Naive thymus-derived CD4-positive, alpha-beta T cell (primary cell): Measurements from ENCODE around the gene MARS1. TPM values are rescaled to one million over a fixed set of nuclear protein-coding genes. Genes with fewer than 3 reads are reported as not detected.
A peak's percentile ranks its signal among the peaks of the same experiment; 100 is the strongest.

Experiments used
- ATAC-seq: fragments of 150-1000 bp; cut with Tn5 transposase; 2 replicates; pipeline ENCODE4 v1.10.0; 2021; ENCODE audit warnings: mild to moderate bottlenecking, moderate library complexity
- CTCF ChIA-PET: fragments of 350-600 bp; sonication (Branson Sonifier 250); formaldehyde crosslinking; loops from one replicate; lab custom pipeline; 2021; ENCODE audit warnings: antibody characterized with exemption; lab: Charles Lee
- POLR2A ChIA-PET: fragments of 350-600 bp; sonication (Branson Sonifier 250); formaldehyde crosslinking; loops from one replicate; lab custom pipeline; 2021; ENCODE audit warnings: antibody characterized with exemption, inconsistent platforms; lab: Charles Lee
- DNase-seq, 9 donors: peaks; one replicate each; pipeline versions ENCODE4 v3.0.0 to v3.0.0-alpha.2; 2020 to 2022; ENCODE audit warnings: mixed read lengths in 1 of 9
- H3K27ac ChIP-seq: one replicate; pipeline ENCODE4 v1.7.0; 2013; ENCODE audit warnings: mild to moderate bottlenecking, low read depth, low read length, moderate library complexity
- H3K27me3 ChIP-seq, 2 donors: one replicate each; pipeline ENCODE4 v1.7.0; 2013; ENCODE audit warnings: low read length in 2 of 2, mild to moderate bottlenecking in 2 of 2, moderate library complexity in 2 of 2; ENCODE audit not compliant: control insufficient read depth in 2 of 2, insufficient read depth in 2 of 2
- H3K36me3 ChIP-seq, 3 experiments: 1 replicate in 2 of 3; 2 replicates in 1 of 3; pipeline ENCODE4 v1.7.0; 2013; ENCODE audit warnings: low read length in 3 of 3, mild to moderate bottlenecking in 3 of 3, moderate library complexity in 1 of 3; ENCODE audit not compliant: insufficient read depth in 3 of 3, control insufficient read depth in 2 of 3
- H3K4me1 ChIP-seq, 2 donors: one replicate each; pipeline ENCODE4 v1.7.0; 2013; ENCODE audit warnings: low read length in 2 of 2, mild to moderate bottlenecking in 2 of 2, moderate library complexity in 1 of 2; ENCODE audit not compliant: control insufficient read depth in 2 of 2, insufficient read depth in 2 of 2
- H3K4me3 ChIP-seq: 2 replicates; pipeline ENCODE4 v1.7.0; 2013; ENCODE audit warnings: mild to moderate bottlenecking, low read length
- H3K9me3 ChIP-seq, 3 experiments: 1 replicate in 2 of 3; 2 replicates in 1 of 3; pipeline ENCODE4 v1.7.0; 2013; ENCODE audit warnings: low read length in 3 of 3; ENCODE audit not compliant: control insufficient read depth in 2 of 3
- H3K27ac Mint-ChIP-seq, 9 donors: one replicate each; pipeline ENCODE4 v1.8.0; 2020 to 2022; ENCODE audit warnings: mixed read lengths in 9 of 9, mild to moderate bottlenecking in 8 of 9, moderate library complexity in 5 of 9, inconsistent platforms in 2 of 9
- H3K27me3 Mint-ChIP-seq, 5 donors: one replicate each; pipeline ENCODE4 v1.8.0; 2021 to 2022; ENCODE audit warnings: mixed read lengths in 5 of 5, mild to moderate bottlenecking in 1 of 5
- H3K36me3 Mint-ChIP-seq, 5 donors: one replicate each; pipeline ENCODE4 v1.8.0; 2020 to 2022; ENCODE audit warnings: mixed read lengths in 5 of 5, mild to moderate bottlenecking in 3 of 5, inconsistent platforms in 1 of 5
- H3K4me1 Mint-ChIP-seq, 7 donors: one replicate each; pipeline ENCODE4 v1.8.0; 2020 to 2022; ENCODE audit warnings: mixed read lengths in 7 of 7, mild to moderate bottlenecking in 3 of 7, inconsistent platforms in 1 of 7
- H3K4me3 Mint-ChIP-seq, 10 donors: one replicate each; pipeline ENCODE4 v1.8.0; 2020 to 2022; ENCODE audit warnings: mild to moderate bottlenecking in 10 of 10, mixed read lengths in 10 of 10, moderate library complexity in 6 of 10, inconsistent platforms in 2 of 10
- H3K9me3 Mint-ChIP-seq, 11 donors: one replicate each; pipeline ENCODE4 v1.8.0; 2020 to 2022; ENCODE audit warnings: mixed read lengths in 11 of 11, mild to moderate bottlenecking in 4 of 11, inconsistent platforms in 1 of 11, moderate library complexity in 1 of 11
- intact Hi-C, 2 donors: fragments of 100-400 bp; cut with micrococcal nuclease; formaldehyde crosslinking; loops; one replicate each; pipeline ENCODE4 v1.15.1; 2023
- polyA plus RNA-seq, 2 donors: library from polyadenylated mRNA; unstranded; fragments of 300-500 nt; fragmentation: Illumina TruSeq; gene quantifications; one replicate each; pipeline ENCODE4 v1.2.3, GENCODE V29; 2021
- total RNA-seq, 6 experiments: library from RNA in 5 of 6; stranded (reverse) in 5 of 6; gene quantifications; 1 replicate in 5 of 6; 2 replicates in 1 of 6; pipeline ENCODE4 v1.2.3 and lab custom pipeline; 2021 to 2026

Gene MARS1
- total and polyA plus RNA-seq, 7 experiments from 2014 or later, result 86.0 to 229 (median 184) TPM

GRCh38 chr12:57467915-57468314 lies 20.0 kb upstream of the MARS1 start:
- DNase-seq, result no peak

GRCh38 chr12:57469296-57470164 lies 18.3 kb upstream of the MARS1 start:
- Histone ChIP-seq H3K9me3 (no peaks in the 10 kb centered on the region), H3K36me3 (peaks cover 20 to 72% (median 34%) of the 10 kb centered on the region in 3 experiments), H3K4me3 (no peak overlapping the region), H3K27me3 (no peaks in the 10 kb centered on the region), H3K27ac (no peak overlapping the region), H3K4me1 (peaks cover 12 to 28% of the 10 kb centered on the region in 2 donors)
- Mint-ChIP-seq H3K4me3 (no peak overlapping the region), H3K4me1 (peaks cover 34 to 52% (median 45%) of the 10 kb centered on the region in 7 donors), H3K27ac (peak overlapping the region in 5 of 9 donors; percentile 10 to 56 (median 41)), H3K36me3 (peaks cover 14 to 49% (median 34%) of the 10 kb centered on the region in 5 donors), H3K9me3 (no peaks in the 10 kb centered on the region), H3K27me3 (no peaks in the 10 kb centered on the region)
- peak; percentile 6 for ATAC-seq
- intact Hi-C loops, result no loop called here
- ChIA-PET POLR2A (interaction anchor here (1.0 to 1.6 kb wide), 3 partner anchors 9 to 11 kb away, joined by 3 to 8 read pairs (median 3); no protein-coding TSS in a partner anchor), CTCF (interaction anchor here (0.7 to 0.9 kb wide), 2 partner anchors 9 to 151 kb away, joined by 3 to 4 read pairs; no protein-coding TSS in a partner anchor)
- DNase-seq, result no peak

More at GRCh38 chr12:57467915-57468314, 20.0 kb upstream of the MARS1 start:
- peak; percentile 10 for ATAC-seq
- H3K9me3 Mint-ChIP-seq, result no peaks in the 10 kb centered on the region
- Histone ChIP-seq H3K9me3 (no peaks in the 10 kb centered on the region), H3K36me3 (peaks cover 8 to 57% (median 21%) of the 10 kb centered on the region in 3 experiments), H3K27me3 (no peaks in the 10 kb centered on the region), H3K27ac (no peak overlapping the region), H3K4me3 (no peak overlapping the region), H3K4me1 (peaks cover 6 to 18% of the 10 kb centered on the region in 2 donors)
- H3K27me3 Mint-ChIP-seq, result no peaks in the 10 kb centered on the region
- H3K4me3 Mint-ChIP-seq, result peak overlapping the region in 1 of 10 donors; percentile 13
- ChIA-PET CTCF (interaction anchor here (0.7 kb wide), 1 partner anchor 10 kb away, joined by 4 read pairs; no protein-coding TSS in a partner anchor), POLR2A (no interaction called here)
- peaks cover 25 to 38% (median 33%) of the 10 kb centered on the region in 7 donors for H3K4me1 Mint-ChIP-seq
- peak overlapping the region in 6 of 9 donors; percentile 34 to 83 (median 72) for H3K27ac Mint-ChIP-seq
- intact Hi-C loops, result no loop called here
- peaks cover 11 to 37% (median 23%) of the 10 kb centered on the region in 5 donors for H3K36me3 Mint-ChIP-seq

GRCh38 chr12:57470286-57470969 lies 17.4 kb upstream of the MARS1 start:
- DNase-seq (no peak), ATAC-seq (no peak)
- Mint-ChIP-seq H3K4me1 (peaks cover 36 to 53% (median 48%) of the 10 kb centered on the region in 7 donors), H3K9me3 (no peaks in the 10 kb centered on the region), H3K27me3 (no peaks in the 10 kb centered on the region), H3K27ac (peak overlapping the region in 2 of 9 donors; percentile 21 to 65), H3K4me3 (no peak overlapping the region), H3K36me3 (peaks cover 17 to 54% (median 38%) of the 10 kb centered on the region in 5 donors)
- intact Hi-C loops, result no loop called here
- CTCF ChIA-PET, result interaction anchor here (0.9 kb wide), 1 partner anchor 151 kb away, joined by 3 read pairs; no protein-coding TSS in a partner anchor
- Histone ChIP-seq H3K27me3 (no peaks in the 10 kb centered on the region), H3K9me3 (no peaks in the 10 kb centered on the region), H3K4me1 (peaks cover 21 to 37% of the 10 kb centered on the region in 2 donors), H3K36me3 (peaks cover 23 to 81% (median 41%) of the 10 kb centered on the region in 3 experiments), H3K27ac (no peak overlapping the region), H3K4me3 (no peak overlapping the region)
- POLR2A ChIA-PET, result interaction anchor here (0.7 to 2.3 kb wide), 3 partner anchors 8 to 283 kb away, joined by 3 to 8 read pairs (median 6); no protein-coding TSS in a partner anchor

GRCh38 chr12:57470970-57471656 lies 16.8 kb upstream of the MARS1 start:
- peak; percentile 3 for ATAC-seq
- Mint-ChIP-seq H3K27ac (peak overlapping the region in 5 of 9 donors; percentile 21 to 73 (median 72)), H3K4me1 (peaks cover 33 to 53% (median 48%) of the 10 kb centered on the region in 7 donors)

GRCh38 chr12:57471661-57472060 lies 16.2 kb upstream of the MARS1 start:
- H3K27ac Mint-ChIP-seq, result peak overlapping the region in 6 of 9 donors; percentile 65 to 85 (median 73)
- no peaks in the 10 kb centered on the region for H3K9me3 Mint-ChIP-seq
- Histone ChIP-seq H3K36me3 (peaks cover 23 to 84% (median 41%) of the 10 kb centered on the region in 3 experiments), H3K27me3 (no peaks in the 10 kb centered on the region), H3K27ac (peak overlapping the region; percentile 36), H3K4me3 (no peak overlapping the region), H3K9me3 (no peaks in the 10 kb centered on the region), H3K4me1 (peaks cover 27 to 42% of the 10 kb centered on the region in 2 donors)
- no peak overlapping the region for H3K4me3 Mint-ChIP-seq
- ATAC-seq, result no peak
- intact Hi-C loops, result no loop called here
- H3K36me3 Mint-ChIP-seq, result peaks cover 17 to 54% (median 38%) of the 10 kb centered on the region in 5 donors
- DNase-seq, result no peak
- CTCF ChIA-PET, result interaction anchor here (0.5 to 0.9 kb wide), 4 partner anchors 11 to 152 kb away, joined by 3 read pairs; no protein-coding TSS in a partner anchor
- peaks cover 39 to 58% (median 51%) of the 10 kb centered on the region in 7 donors for H3K4me1 Mint-ChIP-seq
- H3K27me3 Mint-ChIP-seq, result no peaks in the 10 kb centered on the region
- POLR2A ChIA-PET, result interaction anchor here (0.6 to 2.3 kb wide), 6 partner anchors 9 to 73 kb away, joined by 3 to 6 read pairs (median 3); partner anchors contain the start of genes DDIT3 and INHBE

More at GRCh38 chr12:57470970-57471656, 16.8 kb upstream of the MARS1 start:
- intact Hi-C loops, result no loop called here
- Mint-ChIP-seq H3K9me3 (no peaks in the 10 kb centered on the region), H3K27me3 (no peaks in the 10 kb centered on the region), H3K4me3 (peak overlapping the region in 1 of 10 donors; percentile 53), H3K36me3 (peaks cover 17 to 54% (median 38%) of the 10 kb centered on the region in 5 donors)
- Histone ChIP-seq H3K9me3 (no peaks in the 10 kb centered on the region), H3K4me1 (peaks cover 27 to 42% of the 10 kb centered on the region in 2 donors), H3K27me3 (no peaks in the 10 kb centered on the region), H3K36me3 (peaks cover 23 to 84% (median 41%) of the 10 kb centered on the region in 3 experiments), H3K4me3 (no peak overlapping the region), H3K27ac (no peak overlapping the region)
- no peak for DNase-seq
- ChIA-PET POLR2A (interaction anchor here (0.6 to 2.3 kb wide), 7 partner anchors 9 to 282 kb away, joined by 3 to 6 read pairs (median 3); partner anchors contain the start of genes DDIT3 and INHBE), CTCF (interaction anchor here (0.5 to 0.9 kb wide), 3 partner anchors 12 to 152 kb away, joined by 3 read pairs; no protein-coding TSS in a partner anchor)
